ENCODE data around the gene SPATA20. TPM values are rescaled to one million over a fixed set of nuclear protein-coding genes. Genes with fewer than 3 reads are reported as not detected.

SPATA20 gene
- total and polyA plus RNA-seq, 2 of the 13 experiments (the other 11 are each of a cell fraction or from before 2014, with no cell fraction given) = 36.1 to 64.8 TPM

GRCh38 chr17:50575581-50576210 is 28.7 kb downstream of the SPATA20 start (continued):
- TF ChIP-seq AKNA (CRISPR knock-in tag; IDR thresholded peaks at IDR 0.05; ENCODE audit: borderline replicate concordance) (no peak), HNRNPL (IDR thresholded peaks at IDR 0.05; ENCODE audit: low read depth, low read length) (peak; percentile 84)
- TF ChIP-seq, protein P1, sequence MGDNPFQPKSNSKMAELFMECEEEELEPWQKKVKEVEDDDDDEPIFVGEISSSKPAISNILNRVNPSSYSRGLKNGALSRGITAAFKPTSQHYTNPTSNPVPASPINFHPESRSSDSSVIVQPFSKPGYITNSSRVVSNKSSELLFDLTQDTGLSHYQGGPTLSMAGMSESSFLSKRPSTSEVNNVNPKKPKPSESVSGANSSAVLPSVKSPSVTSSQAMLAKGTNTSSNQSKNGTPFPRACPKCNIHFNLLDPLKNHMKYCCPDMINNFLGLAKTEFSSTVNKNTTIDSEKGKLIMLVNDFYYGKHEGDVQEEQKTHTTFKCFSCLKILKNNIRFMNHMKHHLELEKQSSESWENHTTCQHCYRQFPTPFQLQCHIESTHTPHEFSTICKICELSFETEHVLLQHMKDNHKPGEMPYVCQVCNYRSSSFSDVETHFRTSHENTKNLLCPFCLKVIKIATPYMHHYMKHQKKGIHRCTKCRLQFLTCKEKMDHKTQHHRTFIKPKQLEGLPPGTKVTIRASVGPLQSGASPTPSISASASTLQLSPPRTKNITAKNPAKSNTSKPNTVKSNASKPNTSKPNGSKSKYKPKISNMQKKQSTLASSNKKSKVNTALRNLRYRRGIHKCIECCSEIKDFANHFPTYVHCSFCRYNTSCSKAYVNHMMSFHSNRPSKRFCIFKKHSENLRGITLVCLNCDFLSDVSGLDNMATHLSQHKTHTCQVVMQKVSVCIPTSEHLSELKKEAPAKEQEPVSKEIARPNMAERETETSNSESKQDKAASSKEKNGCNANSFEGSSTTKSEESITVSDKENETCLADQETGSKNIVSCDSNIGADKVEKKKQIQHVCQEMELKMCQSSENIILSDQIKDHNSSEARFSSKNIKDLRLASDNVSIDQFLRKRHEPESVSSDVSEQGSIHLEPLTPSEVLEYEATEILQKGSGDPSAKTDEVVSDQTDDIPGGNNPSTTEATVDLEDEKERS (CRISPR knock-in tag; IDR thresholded peaks at IDR 0.05) = no peak

- Histone ChIP-seq H3K36me3 (replicated peaks in 1 of 2; ENCODE audit: control insufficient read depth in 1 of 2, insufficient read depth in 2 of 2, low read length in 2 of 2) (no peaks in the 10 kb centered on the region), H3K9me3 (ENCODE audit: low read length) (no peaks in the 10 kb centered on the region), H3K4me3 (replicated peaks in 1 of 3; ENCODE audit: insufficient read depth in 1 of 3, low read depth in 2 of 3, low read length in 3 of 3) (no peak overlapping the region), H3K27me3 (ENCODE audit: control insufficient read depth in 1 of 2, insufficient read depth in 2 of 2, low read length in 2 of 2) (peaks cover 15 to 91% of the 10 kb centered on the region in 2 experiments), H3K79me2 (ENCODE audit: insufficient read depth, low read length) (no peaks in the 10 kb centered on the region), H3K9ac (ENCODE audit: insufficient read depth, low read depth, low read length) (no peak overlapping the region), H3K4me2 (ENCODE audit: low read depth, low read length) (no peak overlapping the region), H3K4me1 (ENCODE audit: insufficient read depth, low read length) (no peaks in the 10 kb centered on the region), H2AFZ (ENCODE audit: low read length) (no peak overlapping the region), H3K27ac (ENCODE audit: extremely low read length, insufficient read depth, low read length) (no peak overlapping the region), H4K20me1 (ENCODE audit: insufficient read depth, low read length) (no peaks in the 10 kb centered on the region)
- ATAC-seq (no peak), DNase-seq (ENCODE audit: low spot score) (no peak), FAIRE-seq (no peak)
- no TSS peak for BruUV-seq (replicated peaks)
- WGBS (ENCODE audit: low lambda C conversion rate) = 33% methylated on average over 12 of the region's 13 CpGs
- CTCF ChIA-PET (ENCODE audit: low intra/inter-chr PET ratio, low total read pairs) = no interaction called here
- POLR2A ChIA-PET = no interaction called here
- intact Hi-C loops (cut with micrococcal nuclease; ENCODE audit: unreplicated experiment) (no loop called here), in situ Hi-C loops (cut with HindIII; ENCODE audit: extremely low pct_ligation_motif_present, low pct_unique_long_range_greater_than_20kb) (no loop called here)
- no peak for TF ChIP-seq GLI4 (CRISPR knock-in tag; IDR thresholded peaks at IDR 0.05; ENCODE audit: borderline replicate concordance)
- no peak for TF ChIP-seq MTF1 (CRISPR knock-in tag; IDR thresholded peaks at IDR 0.05)
Measured at GRCh38 chr17:50576864-50577263, 29.9 kb downstream of the SPATA20 start.

Measured in HepG2 (cell line).